ENCODE measurements around the gene ATP6V1G1.

The ATP6V1G1 gene

DNA sequence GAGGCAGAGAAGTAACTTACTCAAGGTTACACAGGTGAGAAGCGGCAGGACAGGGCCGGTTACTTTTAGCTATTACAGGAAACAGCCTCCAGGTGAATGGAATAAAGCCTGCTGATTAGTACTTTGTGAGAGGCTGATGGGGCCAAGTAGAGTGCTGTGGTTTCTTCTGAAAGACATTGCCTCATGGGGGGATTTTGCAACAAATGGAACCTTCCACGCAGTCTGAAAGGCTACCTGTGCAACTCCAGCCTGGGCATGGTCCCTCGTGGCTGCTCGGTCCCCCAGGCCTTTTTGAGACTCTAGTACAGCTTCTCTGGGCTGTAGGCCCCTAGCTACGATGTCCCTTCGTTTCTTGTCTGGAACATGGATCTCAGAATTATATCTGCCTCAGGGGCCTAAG lies 25.5 kb downstream of the ATP6V1G1 start:
- DNase-seq (ENCODE audit: low spot score) = no peak

DNA sequence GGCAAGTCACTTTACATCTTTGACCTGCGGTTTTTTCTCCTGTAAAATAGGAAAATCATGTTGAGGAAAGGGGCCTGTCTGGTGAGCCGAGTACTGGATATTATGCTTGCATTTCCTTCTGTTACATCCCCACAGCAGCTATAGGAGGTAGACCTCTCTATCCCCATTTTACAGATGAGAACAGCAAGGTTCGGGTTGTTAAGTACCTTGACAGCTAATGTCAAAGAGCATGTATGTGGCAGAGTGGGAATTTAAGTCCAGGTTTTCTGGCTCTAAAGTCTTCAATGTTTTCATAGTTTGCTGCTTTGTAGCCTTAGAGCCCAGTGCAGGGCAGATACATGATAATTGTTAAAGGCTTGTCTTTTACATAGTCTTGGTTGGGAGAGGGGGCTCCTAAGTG lies 26.4 kb downstream of the ATP6V1G1 start:
- DNase-seq (ENCODE audit: low spot score) = no peak

DNA sequence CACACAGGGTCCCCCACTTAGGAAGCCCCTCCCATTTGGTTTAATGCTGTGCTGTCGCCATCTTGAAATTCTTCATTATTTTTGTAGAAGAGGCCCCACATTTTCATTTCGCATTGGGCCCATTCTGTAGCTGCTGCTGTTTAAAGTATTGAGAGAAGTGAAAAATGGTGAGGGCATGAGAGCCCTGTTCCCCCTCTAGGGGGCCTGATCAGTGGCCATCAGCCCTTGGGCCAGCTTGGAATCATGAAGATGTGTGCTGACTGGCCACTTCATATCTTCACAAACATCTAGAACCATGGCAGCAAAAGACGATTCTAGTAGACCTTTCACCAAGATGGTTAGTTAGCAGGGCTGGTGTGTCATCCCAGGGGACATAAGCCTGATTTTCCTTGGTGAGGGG lies 26.8 kb downstream of the ATP6V1G1 start:
- DNase-seq (ENCODE audit: low spot score) = no peak

DNA sequence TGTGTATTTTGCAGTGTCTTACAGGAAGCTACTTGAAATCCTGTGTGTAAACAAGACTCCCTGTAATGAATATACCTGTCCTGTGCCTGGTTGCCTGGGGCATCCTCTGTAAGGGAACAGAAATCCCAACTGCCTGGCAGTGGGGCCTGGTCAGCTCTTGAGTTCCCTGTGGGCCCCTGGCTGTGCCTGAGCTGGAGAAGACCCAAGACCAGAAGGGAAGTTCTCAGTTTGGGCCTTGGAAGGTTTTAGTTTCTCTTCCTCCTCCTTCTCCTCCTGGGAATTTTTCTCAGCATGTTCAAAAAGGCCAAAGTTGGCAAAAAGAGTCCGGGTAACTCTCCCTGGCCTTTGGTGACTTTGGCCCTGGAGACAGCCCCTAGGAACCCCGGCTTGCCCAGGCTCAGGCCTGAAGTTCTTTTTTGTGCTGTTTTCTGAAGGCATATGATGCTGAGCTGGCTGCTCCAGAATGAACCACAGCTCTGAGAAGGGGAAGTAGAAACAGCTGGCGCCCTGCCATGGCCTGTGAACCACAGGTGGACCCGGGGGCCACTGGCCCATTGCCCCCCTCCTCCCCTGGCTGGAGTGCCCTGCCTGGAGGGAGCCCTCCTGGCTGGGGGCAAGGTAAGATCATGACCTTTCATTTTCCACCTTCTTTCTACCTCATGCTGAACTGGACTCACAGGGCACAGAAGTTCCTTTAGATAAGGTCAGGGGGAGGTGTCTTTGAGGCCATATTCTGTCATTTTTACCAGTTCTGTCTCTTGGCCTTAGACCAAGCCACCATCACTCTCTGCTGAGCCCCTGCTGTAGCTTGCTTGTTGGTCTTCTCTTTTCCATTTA lies 29.3 kb downstream of the ATP6V1G1 start:
- DNase-seq (ENCODE audit: low spot score) = no peak

DNA sequence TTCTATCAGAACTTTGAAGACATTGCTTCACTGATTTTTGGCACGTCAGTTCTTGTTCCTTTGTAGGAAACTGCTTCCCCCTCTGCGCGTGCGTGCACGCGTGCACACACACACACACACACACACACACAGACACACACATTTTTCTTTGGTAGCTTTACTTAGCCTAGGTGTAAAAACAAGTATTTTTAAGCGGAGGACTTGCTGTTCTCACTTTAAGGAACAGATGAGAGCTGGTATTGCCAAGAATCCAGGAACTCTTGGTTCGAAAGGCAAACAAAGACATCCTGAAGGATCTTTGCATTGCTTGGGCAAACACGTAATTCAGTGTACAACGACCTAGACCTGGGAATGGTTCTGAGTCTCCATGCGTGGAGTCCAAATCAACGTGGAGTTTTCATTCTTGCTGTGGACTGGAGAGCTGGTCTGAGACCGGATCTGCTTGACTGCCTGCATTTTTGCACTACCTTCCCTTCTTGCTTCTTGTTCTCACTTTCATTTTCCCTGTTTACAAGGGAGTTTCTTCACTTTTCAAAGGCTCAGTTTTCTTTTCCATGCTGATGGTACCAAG lies 31.7 kb downstream of the ATP6V1G1 start:
- DNase-seq (ENCODE audit: low spot score) = no peak

DNA sequence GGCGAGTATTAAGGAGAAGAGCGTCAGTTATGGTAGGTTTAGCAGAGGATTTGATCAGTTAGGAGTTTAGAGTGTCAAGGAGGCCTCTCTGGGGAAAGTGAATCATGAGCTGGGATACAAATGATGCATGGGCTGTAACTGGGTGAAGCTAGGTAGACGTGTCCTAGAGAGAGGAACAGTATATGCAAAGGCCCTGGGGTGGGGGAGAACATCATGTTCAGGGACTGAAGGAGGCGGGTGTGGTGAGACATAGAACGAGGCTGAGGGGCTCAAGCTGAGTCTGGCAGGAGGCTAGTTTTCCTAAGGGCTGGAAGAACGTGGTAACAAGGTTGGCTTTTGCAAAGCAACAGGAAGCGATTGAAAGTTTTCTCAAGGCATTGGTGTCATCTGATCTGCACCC lies 34.0 kb downstream of the ATP6V1G1 start:
- no peak for DNase-seq (ENCODE audit: low spot score)

DNA sequence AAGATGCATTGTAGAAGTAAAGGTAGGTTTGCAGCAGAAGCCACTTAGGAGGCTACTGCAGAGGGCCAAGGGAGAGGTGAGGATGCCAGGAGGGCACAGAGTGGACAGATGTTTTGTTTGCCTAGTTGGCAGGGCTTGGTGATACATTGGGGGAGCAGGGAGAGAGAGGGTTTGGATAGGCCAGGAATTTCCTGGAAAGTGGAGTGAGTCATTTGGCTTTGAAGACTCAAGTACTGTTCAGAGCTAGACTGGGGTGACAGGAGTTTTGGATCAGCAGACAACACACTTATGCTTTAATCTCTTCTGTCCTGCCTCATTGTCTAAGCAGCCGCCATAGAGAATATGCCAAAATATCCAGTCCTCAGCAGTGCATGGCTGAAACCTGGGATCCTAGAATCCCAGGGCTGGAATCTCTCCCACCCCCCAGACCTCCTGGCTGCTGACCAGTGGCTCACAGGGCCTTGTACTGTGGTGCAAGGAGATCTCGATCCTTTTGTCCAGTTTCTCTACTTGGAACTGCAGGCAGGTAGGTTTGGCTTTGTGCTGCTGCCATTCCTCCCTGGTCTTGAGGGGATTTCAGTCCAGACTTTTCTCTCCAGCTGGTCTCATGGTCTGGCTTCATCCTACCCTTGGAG lies 34.5 kb downstream of the ATP6V1G1 start:
- DNase-seq (ENCODE audit: low spot score) = no peak

DNA sequence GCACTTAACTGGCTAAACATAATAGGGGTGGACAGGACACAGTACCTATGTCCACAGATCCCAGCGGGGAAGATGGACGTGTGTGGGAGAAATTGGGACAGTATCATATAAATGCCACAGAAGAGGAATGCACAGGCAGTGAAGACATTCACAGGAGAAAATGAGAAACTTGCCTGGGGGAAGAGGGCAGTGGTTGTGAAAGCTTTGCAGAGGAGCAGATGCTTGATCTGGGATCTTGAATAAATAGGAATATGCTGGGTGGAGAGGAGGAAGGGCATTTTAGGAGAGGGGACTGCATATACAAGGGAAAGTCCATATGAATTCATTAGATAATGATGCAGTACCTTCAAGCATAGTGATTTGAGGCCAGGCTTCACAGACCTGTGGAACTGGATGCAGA lies 37.1 kb downstream of the ATP6V1G1 start:
- DNase-seq (ENCODE audit: low spot score) = no peak

DNA sequence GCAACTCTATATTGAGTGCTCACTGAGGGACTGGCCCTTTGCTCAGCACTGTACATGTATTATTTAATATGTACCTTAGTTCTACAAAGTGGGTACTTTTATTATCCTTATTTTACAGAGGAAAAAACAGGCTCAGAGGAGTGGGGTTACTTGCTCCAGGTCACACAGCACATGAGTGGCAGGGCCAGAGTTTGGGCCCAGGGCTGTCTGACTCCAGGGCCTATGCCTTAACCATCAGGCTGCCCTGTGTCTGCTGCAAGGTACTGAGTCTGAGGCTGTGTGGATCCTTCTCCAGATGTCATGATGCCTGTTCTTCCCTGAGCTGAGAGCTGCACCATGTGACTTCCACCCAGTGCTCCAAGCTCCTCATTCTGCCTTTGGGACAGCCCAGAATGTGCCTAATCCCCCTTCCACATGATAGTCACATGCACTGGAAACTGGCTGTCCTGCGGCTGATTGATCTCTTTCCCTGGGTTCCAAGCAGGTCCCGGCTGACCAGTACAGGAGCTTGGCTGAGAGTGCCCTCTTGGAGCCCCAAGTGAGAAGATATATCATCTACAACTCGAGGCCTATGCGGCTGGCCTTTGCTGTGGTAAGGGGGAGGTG lies 38.9 kb downstream of the ATP6V1G1 start:
- DNase-seq (ENCODE audit: low spot score) = no peak

DNA sequence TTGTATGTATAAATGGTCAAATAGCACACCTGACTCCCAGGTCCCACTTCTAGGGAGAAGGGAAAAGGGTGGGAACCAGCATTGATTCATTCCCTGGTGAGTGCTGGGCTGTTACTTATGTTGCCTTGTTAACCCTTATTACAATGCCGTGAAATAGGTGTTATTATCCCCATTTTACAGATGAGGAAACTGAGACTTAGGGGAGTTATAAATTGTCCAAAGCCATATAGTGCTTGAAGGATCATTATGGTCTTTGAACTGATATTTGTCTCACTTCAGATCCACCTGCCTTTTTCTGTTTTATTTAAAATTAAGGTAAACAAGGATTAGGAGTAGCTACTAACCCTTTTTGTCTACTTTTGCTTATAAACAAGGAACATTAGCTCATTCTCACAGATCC lies 40.0 kb downstream of the ATP6V1G1 start:
- DNase-seq (ENCODE audit: low spot score) = no peak

DNA sequence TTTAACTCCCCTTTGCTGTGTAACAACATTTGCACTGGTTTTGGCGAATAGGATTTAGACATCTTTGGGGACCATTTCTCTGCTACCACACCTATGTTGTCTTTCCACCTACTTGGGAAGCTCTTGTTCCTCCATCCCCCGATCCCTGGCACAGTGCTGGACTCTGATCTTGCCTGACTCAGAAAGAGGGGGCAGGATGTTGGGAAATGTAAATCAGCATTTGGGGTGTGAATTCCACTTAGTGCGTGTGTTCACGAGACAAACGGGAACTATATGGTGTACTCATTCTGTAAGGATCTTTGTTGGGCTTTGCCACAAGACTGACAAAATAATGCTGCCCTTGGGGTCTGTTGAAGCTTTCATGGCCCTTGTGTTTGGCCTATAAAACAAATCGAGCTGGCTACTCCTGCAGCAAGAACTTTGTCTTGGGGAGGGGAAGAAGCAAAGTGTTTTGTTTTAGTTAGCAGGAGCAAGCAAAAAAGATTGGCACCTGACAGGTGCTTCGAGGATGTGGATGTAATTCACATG lies 42.1 kb downstream of the ATP6V1G1 start:
- no peak for DNase-seq (ENCODE audit: low spot score)

DNA sequence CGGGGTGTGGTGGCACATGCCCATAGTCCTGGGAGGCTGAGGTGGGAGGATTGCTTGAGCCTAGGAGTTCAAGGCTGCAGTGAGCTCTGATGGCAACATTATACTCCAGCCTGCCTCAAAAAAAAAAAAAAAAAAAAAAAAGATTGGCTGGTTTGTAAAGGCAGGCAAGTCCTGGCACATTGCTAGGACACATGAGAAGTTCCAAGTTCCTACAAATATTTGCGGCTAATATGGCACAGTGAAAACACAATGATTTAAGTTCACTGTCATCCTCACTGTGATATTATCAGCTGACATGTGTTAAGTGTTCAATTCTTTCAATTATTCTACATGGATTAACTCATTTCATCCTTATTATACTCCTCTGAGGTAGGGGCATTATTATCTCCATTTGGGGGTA lies 43.6 kb downstream of the ATP6V1G1 start:
- no peak for DNase-seq (ENCODE audit: low spot score)

DNA sequence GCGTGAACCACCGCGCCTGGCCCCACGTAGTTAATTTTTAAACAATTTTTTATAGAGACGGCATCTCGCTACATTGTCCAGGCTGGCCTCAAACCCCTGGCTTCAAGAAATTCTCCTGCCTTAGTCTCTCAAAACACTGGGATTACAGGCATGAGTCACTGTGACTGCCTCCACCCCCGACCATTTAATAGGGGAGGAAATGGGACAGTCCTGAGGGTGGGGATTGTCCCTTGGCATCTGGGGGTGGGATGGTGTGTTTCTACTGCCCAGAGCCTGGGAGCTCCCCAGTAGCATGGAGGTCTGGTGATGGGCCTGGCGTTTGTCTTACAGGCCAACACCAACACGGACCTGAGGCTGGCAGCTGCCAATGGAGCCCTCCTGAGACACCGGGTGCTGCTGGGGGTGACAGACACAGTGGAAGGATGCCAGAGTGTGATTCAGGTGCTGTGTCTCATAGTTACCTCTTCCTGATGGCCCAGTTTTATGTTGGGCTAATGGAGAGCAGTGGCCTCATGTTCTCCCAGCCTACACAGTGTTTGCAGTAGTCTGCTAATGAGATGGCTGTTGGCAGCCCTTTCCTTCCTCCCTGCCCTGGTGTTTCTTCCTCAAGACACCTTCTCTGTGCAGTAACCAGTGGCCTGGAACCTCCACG lies 46.0 kb downstream of the ATP6V1G1 start:
- DNase-seq (ENCODE audit: low spot score) = no peak

DNA sequence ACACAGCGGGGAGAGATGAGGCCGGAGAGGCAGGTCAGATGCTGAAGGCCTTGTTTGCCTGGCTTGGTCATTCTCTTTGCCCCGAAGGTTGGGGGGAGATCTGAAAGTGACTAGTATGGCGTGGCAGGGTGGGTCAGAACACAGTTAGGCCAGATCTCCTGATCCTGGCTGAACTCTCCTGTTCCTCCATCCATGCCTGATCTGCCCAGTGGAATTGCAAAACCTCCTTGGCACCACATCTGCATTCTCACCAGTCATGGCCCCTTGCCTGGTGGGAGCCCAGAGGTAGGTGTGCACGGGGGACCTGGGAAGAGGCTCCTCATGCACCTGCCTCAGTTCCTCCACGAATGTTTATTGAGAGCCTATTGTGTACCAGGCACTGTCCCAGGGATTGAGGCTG lies 46.8 kb downstream of the ATP6V1G1 start:
- DNase-seq (ENCODE audit: low spot score) = no peak

DNA sequence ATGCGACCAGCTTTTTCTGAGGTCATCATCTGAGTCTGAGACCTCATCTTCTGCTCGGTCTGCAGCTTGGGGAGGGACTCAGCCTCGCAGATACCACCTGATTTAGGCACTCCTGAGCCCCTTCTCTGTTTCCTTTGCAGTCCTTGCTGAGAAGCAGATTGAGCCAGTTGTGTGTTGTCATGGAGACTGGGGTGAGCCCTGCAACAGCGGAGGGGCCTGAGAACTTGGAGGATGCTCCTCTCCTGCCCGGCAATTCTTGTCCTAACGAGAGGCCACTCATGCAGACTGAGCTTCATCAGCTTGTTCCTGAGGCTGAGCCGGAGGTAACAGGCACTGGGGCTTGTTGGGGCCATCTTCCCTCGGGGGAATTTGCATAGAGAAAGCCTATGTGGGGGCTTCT lies 50.8 kb downstream of the ATP6V1G1 start:
- DNase-seq (ENCODE audit: low spot score) = no peak

DNA sequence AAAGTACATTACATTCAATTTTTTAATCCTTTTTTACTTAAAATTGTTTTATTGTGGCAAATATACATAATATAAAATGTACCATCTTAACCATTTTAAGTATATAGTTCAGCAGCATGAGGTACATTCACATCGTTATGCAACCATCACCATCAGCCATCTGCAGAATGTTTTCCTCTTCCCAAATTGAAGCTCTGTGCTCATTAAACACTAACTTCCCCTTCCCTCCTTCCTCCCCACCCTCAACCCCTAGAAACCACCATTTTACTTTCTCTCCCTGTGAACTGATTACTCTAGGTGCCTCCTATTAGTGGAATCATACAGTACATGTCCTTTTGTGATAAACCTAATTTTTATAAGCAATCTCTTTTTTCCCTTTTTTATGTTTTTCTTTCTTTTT lies 54.4 kb downstream of the ATP6V1G1 start:
- no peak for DNase-seq (ENCODE audit: low spot score)

DNA sequence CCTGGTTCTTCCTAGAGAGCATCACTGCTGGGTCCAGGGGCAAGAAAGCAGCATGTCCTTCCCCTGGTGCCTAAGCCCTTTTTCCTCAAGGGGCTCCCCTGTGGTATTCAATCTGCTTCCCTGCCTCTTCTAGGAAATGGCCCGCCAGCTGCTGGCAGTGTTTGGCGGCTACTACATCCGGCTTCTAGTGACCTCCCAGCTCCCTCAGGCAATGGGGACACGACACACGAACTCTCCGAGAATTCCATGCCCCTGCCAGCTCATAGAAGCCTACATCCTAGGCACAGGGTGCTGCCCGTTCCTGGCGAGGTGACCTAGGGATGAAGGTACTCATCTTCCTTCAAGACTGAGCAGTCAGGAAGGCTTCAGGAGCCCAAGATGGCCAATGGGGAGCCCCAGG lies 55.4 kb downstream of the ATP6V1G1 start:
- DNase-seq (ENCODE audit: low spot score) = no peak

DNA sequence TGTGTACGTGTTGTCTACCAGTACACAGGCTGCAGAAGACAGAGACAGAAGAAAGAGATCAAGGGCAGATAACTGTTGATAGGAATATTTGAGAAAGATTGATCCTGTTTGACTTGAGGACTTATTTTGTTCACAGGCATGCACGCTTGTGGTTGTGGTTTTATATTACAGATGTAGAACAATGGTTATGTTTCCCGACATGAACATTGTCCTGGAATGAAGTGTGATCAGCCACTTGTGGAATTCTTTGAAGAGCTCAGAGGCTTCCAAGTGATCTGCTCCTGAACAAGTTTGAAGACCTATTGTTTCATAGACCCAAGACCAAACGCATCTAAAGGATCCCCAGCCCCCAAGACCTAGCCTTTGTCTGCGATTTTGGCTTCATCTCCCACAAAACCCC lies 56.3 kb downstream of the ATP6V1G1 start:
- no peak for DNase-seq (ENCODE audit: low spot score)
